CD4-positive, alpha-beta T cell treated with Interleukin-17A for 1 hour (primary cell): ENCODE data around the gene PARD3B.
"Not testable (repeated sequence)": the region's sequence is repeated elsewhere in the genome, so short reads cannot be mapped to it uniquely, and the experiment has no call there.

ENCODE experiments used
- DNase-seq: peaks from one replicate; pipeline ENCODE4 v3.0.0-alpha.2; 2020

PARD3B gene

GRCh38 chr2:205456682-205457081 lies 911.4 kb downstream of the PARD3B start:
- no peak for DNase-seq

GRCh38 chr2:205460217-205460616 lies 914.9 kb downstream of the PARD3B start:
- DNase-seq = no peak

GRCh38 chr2:205461169-205461568 lies 915.9 kb downstream of the PARD3B start:
- no peak for DNase-seq

- DNase-seq = no peak
Measured at GRCh38 chr2:205461678-205462665, 916.7 kb downstream of the PARD3B start.

GRCh38 chr2:205462681-205463345 lies 917.5 kb downstream of the PARD3B start:
- DNase-seq = no peak

GRCh38 chr2:205463466-205464025 lies 918.3 kb downstream of the PARD3B start:
- DNase-seq = no peak

- no peak for DNase-seq
Measured at GRCh38 chr2:205464681-205465080, 919.4 kb downstream of the PARD3B start.

- no peak for DNase-seq
Measured at GRCh38 chr2:205465791-205466190, 920.5 kb downstream of the PARD3B start.

- DNase-seq = no peak
Measured at GRCh38 chr2:205471776-205472175, 926.5 kb downstream of the PARD3B start.

GRCh38 chr2:205473791-205474190 lies 928.5 kb downstream of the PARD3B start:
- DNase-seq = no peak

- no peak for DNase-seq
Measured at GRCh38 chr2:205474741-205475415, 929.6 kb downstream of the PARD3B start.

- no peak for DNase-seq
Measured at GRCh38 chr2:205475416-205475768, 930.1 kb downstream of the PARD3B start.

- no peak for DNase-seq
Measured at GRCh38 chr2:205477016-205477705, 931.9 kb downstream of the PARD3B start.

GRCh38 chr2:205481861-205482260 lies 936.6 kb downstream of the PARD3B start:
- DNase-seq = no peak

GRCh38 chr2:205482399-205483081 lies 937.3 kb downstream of the PARD3B start:
- no peak for DNase-seq

GRCh38 chr2:205483095-205483494 lies 937.8 kb downstream of the PARD3B start:
- DNase-seq = no peak

GRCh38 chr2:205484215-205484614 lies 938.9 kb downstream of the PARD3B start:
- no peak for DNase-seq

- no peak for DNase-seq
Measured at GRCh38 chr2:205484764-205485163, 939.5 kb downstream of the PARD3B start.

- not testable (repeated sequence) for DNase-seq
Measured at GRCh38 chr2:205493528-205493927, 948.3 kb downstream of the PARD3B start.

- no peak for DNase-seq
Measured at GRCh38 chr2:205494537-205495235, 949.4 kb downstream of the PARD3B start.

GRCh38 chr2:205495819-205496218 lies 950.5 kb downstream of the PARD3B start:
- DNase-seq = no peak
